Ecto neural progenitor cell (in vitro differentiated cells): ENCODE results near the gene KRTAP12-3.

Experiments
- DNase-seq: peaks from one replicate; pipeline ENCODE4 v3.0.0-alpha.2; 2018; ENCODE audit warnings: low spot score

KRTAP12-3 gene

DNA sequence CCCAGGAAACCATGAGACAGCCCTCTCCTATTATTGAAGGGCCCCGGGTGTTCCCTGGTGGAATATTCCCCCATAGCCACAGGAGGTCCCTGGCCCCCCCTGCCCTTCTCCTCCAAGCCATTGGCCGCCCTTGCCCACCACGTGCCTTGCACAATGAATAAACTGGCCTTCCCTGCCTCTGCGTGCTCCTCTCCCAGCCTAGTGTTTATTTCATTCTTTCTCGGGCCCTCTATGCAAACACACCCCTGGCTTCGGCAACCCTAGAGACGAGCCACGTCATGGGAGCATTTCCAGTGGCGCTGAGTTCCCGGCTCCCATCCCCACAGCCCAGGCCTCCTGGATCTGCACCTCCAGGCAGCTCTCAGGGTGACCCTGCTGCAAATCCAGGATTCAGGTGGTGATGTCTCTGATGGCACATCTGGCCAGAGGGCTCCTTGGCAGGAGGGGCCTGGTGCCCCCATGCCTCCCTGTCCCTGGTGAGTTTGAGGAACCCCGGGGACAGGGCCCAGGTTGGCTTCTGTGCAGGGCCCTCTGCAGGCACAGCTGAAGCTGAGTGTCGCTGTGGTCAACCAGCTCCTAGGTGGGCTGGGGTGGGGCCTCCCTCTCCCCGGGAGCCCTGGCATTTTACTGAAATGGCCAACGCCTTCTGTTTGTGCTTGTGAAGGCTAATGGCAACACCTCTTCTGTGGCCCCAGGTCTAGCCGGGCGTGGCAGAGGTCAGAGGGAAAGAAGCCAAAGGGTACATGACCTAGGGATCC lies 45.4 kb downstream of the KRTAP12-3 start:
- peak; percentile 46 for DNase-seq

DNA sequence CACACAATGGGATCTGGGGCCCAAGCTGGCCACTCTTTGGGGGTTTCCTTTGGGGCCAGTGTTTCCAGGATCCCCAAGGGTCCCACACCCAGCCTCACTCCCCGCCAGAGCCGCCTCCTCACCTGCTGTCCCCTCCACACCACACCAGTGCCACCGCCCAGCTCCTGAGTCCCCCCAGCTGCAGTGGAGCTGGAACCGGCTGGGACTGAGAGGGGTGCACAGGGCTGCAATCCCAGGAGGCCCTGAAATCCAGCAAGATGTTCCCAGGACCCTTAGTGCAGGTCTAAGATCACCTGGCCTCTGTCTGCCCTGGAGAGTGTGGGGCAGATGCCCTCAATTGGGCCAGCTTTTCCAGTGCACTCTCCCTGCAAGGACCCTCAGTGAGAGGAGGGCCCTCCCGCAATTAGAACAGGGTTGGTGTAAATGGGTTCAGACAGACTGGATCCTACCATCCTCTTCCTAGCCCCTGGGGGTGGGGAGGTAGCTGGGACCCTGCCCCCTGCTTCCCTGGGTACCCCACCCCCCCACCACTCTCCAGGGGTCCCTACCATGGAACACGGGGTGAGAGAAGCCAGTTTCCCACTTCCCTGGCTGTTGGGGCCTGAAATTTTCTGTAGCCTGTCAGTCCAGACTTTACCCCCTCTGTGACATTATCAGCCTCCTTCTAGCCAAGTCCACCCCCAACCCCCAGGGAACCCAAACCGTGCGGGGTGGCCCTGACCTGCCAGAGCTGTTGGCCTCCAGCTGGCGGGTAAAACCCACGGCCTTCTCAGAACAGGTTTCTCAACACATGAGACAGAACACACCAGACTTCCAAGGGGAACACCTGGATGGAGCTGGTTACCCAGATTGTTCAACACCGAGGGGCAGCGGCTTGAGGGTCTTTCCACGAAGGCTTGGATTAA lies 46.3 kb downstream of the KRTAP12-3 start:
- peak; percentile 46 for DNase-seq

DNA sequence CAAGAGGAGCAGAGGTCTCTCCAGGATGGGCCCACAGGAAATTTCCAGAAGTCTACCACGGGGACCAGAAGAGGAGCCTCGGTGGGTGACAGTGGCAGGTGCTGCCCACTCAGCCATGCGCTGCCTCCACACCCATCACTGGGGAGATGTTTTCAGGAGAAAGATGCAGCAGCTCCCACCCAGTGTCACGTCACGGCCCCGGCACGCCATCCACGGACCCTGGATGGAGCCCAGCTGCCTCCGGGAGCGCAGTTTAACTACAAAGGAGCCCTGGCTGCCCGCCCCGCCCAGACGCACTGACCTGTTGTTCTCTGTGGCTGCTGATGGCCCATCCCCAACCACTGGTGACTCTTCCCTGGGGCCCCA lies 46.9 kb downstream of the KRTAP12-3 start:
- DNase-seq, result peak; percentile 55

DNA sequence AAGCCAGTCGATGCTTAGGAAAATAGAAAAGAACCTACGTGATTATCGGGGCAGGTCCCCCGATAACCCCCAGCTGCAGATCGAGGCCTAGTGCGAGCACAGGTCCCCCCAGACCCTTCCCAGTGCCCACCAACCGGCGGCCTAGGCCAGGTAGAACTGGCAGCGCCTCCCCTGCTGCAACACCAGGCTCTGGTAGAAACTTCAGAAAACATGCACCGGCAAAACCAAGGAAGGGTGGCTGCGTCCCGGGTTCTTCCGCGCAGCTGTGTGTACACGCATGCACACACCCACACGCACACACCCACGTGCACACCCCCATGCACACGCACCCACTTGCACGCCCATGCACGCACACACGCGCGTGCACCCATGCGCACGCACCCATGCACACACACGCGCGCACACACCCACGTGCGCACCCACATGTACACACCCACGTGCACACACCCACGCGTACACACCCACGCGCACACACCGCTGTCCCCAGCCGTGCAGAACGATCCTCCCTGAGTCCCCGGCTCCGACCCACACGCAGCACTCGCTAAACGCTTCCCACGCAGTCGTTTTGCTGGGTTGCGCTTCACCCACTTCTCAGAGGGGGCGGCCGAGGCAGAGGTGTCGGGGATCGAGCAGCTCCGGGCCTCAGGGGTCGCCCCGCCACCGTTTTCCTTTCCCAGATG lies 48.4 kb downstream of the KRTAP12-3 start:
- peak; percentile 47 for DNase-seq

DNA sequence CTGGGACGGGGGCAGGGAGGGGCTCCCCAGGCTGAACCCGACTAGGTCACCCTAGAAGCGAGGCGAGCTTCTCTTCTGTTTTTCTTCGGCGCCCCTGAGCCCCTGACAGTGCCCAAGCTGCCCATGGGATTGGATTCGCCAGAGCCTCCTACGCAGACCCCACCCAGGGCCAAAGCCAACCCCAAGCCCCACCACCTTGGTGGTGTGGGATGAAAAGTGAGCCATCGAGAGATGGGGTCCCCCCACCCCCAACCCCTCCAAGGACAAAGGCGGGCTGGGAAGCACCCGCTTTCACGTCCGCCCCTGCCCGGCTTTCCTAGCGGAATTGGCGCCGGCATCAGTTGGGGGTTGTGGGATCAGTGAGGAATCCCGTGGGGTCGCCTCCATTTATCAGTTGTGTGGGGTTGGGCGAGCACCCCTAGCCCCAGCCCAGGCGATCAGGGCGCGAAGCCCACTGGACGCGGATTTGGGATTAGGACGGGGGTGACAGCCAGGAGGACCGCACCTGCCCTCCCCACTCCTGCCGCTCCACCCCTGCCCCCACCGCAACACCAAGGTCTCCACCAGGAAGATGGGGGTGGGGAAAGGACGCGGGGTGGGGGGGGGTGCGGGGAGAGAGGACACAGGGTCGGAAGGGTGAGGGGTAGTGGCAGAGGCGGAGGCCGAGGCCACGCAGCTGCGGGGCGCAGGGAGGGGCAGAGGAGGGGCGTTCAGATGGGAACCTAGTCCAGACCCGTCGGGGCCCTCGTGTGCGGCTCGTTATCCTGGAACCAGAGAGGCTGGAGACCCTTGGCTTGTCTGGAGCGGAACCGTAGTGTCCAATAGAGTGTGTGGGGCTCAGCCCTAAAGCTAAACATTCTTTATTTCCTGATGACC lies 49.2 kb downstream of the KRTAP12-3 start:
- peak; percentile 55 for DNase-seq
